ENCODE data around the gene DEPDC5.

- TF ChIP-seq SIN3A (IDR thresholded peaks at IDR 0.05; ENCODE audit: borderline replicate concordance, insufficient read depth, low read length) (no peak), POLR2AphosphoS5 (IDR thresholded peaks at IDR 0.05; ENCODE audit: low read depth, low read length) (no peak), TAF1 (IDR thresholded peaks at IDR 0.05; ENCODE audit: borderline replicate concordance, insufficient read depth, low read length) (no peak), FOXP2 (optimal IDR thresholded peaks at IDR 0.05; ENCODE audit: borderline replicate concordance, extremely low read depth, extremely low read length, insufficient read depth) (no peak)
- TF ChIP-seq, protein P1, sequence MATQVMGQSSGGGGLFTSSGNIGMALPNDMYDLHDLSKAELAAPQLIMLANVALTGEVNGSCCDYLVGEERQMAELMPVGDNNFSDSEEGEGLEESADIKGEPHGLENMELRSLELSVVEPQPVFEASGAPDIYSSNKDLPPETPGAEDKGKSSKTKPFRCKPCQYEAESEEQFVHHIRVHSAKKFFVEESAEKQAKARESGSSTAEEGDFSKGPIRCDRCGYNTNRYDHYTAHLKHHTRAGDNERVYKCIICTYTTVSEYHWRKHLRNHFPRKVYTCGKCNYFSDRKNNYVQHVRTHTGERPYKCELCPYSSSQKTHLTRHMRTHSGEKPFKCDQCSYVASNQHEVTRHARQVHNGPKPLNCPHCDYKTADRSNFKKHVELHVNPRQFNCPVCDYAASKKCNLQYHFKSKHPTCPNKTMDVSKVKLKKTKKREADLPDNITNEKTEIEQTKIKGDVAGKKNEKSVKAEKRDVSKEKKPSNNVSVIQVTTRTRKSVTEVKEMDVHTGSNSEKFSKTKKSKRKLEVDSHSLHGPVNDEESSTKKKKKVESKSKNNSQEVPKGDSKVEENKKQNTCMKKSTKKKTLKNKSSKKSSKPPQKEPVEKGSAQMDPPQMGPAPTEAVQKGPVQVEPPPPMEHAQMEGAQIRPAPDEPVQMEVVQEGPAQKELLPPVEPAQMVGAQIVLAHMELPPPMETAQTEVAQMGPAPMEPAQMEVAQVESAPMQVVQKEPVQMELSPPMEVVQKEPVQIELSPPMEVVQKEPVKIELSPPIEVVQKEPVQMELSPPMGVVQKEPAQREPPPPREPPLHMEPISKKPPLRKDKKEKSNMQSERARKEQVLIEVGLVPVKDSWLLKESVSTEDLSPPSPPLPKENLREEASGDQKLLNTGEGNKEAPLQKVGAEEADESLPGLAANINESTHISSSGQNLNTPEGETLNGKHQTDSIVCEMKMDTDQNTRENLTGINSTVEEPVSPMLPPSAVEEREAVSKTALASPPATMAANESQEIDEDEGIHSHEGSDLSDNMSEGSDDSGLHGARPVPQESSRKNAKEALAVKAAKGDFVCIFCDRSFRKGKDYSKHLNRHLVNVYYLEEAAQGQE (IDR thresholded peaks at IDR 0.05; ENCODE audit: insufficient read depth in 1 of 2, low read depth in 2 of 2, low read length in 2 of 2) = no peak
Observed at GRCh38 chr22:31899669-31900068, 145.8 kb downstream of the DEPDC5 start.
